Epithelial cell of esophagus (primary cell): ENCODE results near the gene LRIG2.

Experiments
- DNase-seq: peaks from one replicate; pipeline ENCODE4 v3.0.0; 2010; ENCODE audit warnings: low read depth
- H3K4me3 ChIP-seq: 2 replicates; pipeline ENCODE4 v1.5.1; 2011; ENCODE audit warnings: mild to moderate bottlenecking, low read length, control low read depth
- TF ChIP-seq, protein P1 (sequence below): IDR thresholded peaks from 2 replicates; pipeline ENCODE4 v1.5.1; 2011; ENCODE audit warnings: low read depth, mild to moderate bottlenecking, low read length, control low read depth, inconsistent platforms; ENCODE audit not compliant: insufficient read depth; ENCODE audit errors: missing control alignments

The LRIG2 gene

DNA sequence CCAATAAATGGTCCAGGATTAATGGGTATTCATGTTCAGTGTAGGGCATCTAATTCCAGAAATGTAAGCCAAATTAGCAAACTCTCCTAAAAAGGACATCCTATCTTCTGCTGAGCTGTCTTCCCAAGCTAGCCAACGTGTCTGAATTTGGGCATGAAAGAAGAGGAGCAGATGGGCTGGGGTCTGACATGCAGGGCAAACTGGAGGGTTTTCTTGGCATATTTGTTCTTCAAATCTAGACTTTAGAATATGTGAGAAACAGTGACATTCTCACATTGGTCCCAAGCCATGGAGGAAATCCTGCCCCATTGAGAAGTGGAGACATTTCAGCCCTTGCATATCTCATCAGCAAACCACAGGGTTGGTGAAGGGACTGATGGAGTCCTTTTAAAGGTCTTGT is 67.2 kb downstream of the LRIG2 start:
- no peak for DNase-seq
- TF ChIP-seq, protein P1, sequence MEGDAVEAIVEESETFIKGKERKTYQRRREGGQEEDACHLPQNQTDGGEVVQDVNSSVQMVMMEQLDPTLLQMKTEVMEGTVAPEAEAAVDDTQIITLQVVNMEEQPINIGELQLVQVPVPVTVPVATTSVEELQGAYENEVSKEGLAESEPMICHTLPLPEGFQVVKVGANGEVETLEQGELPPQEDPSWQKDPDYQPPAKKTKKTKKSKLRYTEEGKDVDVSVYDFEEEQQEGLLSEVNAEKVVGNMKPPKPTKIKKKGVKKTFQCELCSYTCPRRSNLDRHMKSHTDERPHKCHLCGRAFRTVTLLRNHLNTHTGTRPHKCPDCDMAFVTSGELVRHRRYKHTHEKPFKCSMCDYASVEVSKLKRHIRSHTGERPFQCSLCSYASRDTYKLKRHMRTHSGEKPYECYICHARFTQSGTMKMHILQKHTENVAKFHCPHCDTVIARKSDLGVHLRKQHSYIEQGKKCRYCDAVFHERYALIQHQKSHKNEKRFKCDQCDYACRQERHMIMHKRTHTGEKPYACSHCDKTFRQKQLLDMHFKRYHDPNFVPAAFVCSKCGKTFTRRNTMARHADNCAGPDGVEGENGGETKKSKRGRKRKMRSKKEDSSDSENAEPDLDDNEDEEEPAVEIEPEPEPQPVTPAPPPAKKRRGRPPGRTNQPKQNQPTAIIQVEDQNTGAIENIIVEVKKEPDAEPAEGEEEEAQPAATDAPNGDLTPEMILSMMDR = no peak
- H3K4me3 ChIP-seq = no peak overlapping the region

DNA sequence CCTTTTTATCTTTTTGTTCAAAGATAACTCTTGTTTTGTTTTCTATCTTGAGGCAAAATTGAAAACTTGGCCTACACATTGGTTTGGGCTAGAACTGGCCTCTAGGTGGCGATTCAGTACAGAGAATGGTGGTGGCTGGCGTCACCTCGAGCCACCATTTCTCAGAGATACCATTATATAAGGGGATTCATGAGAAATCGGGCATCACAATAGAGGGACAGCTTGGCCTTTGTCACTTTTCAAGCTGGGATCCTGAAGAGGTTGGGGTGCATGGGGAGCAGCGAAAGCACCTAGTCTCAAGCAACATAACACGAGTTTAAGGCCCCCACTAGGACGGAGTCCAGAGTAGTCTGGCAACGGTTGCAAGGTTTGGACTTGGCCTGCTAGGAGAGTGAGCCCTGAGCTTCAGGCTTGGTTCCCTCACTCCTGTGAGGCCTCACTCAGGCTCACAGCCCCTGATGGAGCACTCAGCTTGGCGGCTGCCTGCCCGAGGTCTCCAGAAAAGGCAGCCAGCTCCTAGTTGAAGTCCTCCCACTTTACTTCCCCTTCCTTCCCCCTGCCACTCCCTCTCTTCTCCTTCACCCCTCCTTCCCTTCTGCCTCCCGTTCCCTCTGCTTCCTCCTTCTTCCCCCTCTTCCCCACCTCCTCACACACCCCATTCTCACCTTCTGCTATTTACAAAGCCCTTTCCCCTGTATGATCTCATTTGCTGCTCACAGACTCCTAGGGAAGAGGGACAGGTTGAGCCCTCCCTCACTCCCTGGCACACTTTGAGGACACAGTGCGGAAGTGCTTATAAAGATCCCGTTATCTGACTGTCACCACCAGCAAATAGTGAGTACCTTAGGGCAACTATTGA is 67.8 kb downstream of the LRIG2 start:
- DNase-seq = peak; percentile 68
- H3K4me3 ChIP-seq = no peak overlapping the region
- TF ChIP-seq, protein P1 = peak; percentile 89

DNA sequence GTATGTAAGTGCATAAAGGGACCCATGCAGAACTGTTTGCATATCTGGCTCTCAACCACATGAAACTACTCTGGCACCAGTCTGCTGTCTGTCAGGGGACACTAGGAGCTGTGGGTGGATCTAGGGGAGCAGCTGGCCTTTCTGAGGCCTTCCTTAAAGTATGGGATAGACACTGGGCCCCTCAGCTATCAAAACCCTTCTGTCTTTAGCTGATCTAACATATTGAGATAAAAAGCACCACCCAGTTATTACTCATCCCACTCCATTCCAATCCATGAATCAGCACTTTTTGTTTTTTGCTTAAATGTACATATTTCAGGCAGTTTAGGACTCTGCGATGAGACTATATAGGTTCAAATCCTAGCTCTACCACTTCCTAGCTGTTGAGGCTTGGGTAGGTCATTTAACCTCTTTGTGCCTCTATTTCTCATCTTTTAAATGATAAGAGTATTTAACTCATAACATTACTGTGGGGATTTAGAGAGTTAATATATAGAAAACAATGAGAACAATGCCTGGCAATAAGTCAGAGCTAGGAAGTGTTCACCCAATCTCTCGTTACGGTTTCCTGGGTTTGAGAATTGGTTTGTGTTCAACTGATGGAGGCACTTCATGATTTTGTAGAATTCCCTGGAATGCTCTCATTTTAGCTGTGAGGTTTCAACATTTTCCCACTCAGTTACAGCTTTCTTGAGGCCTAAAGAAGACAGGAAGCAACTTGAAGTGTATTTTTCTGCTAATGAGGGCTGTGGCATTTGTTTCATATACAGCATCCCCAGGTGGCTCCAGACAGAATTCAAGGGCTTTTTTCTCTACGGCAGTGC is 68.9 kb downstream of the LRIG2 start:
- H3K4me3 ChIP-seq = no peak overlapping the region
- TF ChIP-seq, protein P1 = no peak
- DNase-seq = peak; percentile 52

DNA sequence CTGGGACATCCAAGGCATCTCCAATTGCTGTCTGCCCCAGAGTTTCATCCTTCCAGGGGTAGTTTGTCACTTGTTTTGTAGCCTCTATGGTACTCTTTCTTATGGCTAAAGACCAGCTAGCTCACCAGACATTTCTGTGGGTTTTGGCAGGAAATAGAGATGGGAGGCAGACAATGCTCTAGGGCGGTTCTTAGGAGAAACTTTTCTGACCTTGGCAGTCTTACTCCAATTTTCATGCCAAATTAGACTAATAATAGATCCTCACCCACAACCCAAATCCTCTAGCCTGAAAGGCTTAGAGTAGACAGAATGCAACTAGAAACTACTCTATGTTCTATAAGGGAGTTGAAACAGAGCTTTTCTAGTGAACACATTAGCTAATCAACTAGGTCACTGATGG is 69.8 kb downstream of the LRIG2 start:
- DNase-seq = no peak
- TF ChIP-seq, protein P1 = no peak

DNA sequence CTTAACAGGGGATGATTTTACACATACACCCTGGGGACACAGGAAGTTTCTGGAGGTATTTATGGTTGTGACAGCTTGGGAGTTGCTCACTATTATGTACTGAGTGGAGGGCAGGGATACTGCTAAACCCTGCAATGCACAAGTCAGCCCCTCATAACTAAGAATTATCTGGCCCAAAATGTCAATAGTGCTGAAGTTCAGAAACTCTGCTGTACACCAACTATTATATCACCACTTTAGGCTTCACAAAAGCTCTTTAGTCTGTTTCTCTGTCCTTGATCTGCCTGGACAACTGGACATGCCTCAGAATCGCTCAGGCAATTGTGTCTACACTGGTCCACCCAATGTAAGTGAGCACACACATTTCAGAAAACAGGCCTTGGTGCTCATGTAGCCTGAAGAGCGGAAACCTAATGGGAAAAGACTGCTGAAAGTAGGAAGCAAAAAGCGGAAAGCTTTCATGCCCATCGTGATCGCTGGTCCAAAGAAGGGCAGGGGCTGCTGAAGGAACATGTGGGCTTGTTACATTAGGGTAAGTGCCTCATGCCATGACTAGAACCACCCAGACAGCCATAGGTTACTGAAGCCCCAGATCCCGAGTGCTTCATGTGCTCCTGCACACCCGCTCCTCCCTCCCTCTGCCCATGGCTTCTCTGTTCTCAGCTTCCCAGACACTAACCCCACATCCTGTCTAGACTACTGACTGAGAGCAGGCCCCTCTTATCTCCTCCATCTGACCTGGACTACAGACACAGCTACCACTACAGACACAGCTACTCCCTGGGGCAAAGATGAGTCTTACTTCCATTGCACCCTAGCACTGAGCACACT is 73.5 kb downstream of the LRIG2 start:
- no peak overlapping the region for H3K4me3 ChIP-seq
- TF ChIP-seq, protein P1 = no peak
- DNase-seq = no peak

More for the DNA sequence above, 69.8 kb downstream of the LRIG2 start:
- no peak overlapping the region for H3K4me3 ChIP-seq

DNA sequence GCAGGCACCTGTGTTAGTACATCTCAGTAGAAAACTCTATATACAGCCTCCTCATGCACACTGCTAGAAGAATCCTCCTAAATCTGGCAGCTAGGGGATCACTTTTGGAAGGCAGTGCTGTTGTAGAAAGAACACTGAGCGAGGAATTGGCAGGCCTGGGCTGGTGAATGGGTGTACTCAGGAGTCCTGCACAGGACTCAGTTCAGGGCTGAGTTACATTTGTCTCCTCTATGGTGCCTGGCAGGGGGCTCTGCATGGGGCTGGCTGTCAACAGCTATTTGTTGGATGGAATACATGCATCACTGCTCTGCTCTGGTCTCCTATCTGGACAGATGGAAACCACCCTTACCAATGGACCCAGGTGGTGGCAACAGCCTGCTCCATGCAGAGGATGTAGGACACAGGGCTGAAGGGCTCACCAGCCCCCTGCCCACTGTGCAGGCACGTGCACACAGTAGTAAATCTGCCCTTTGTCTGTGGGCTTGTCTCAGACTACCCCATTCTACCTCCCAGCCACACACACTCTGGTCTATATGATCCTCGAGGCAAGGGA is 74.2 kb downstream of the LRIG2 start:
- no peak for DNase-seq
- H3K4me3 ChIP-seq = no peak overlapping the region
- TF ChIP-seq, protein P1 = no peak
